HCT116 (cell line): ENCODE results near the gene MYCBP. TPM values are rescaled to one million over a fixed set of nuclear protein-coding genes. Genes with fewer than 3 reads are reported as not detected.

Experiments used
- ATAC-seq: fragments of 200-7000 bp; cut with Tn5 transposase; 2 replicates; pipeline ENCODE4 v1.9.1; 2020; ENCODE audit warnings: mild to moderate bottlenecking, moderate library complexity
- BruUV-seq: library from RNA; stranded (reverse); fragments of 400-500 nt; replicated peaks from 2 replicates; lab custom pipeline; 2021; lab: Mats Ljungman, UMichigan
- CTCF ChIA-PET: fragments of 300-600 bp; sonication (Branson Sonifier 250); formaldehyde crosslinking; loops from one replicate; lab custom pipeline; 2021; ENCODE audit warnings: antibody characterized with exemption; lab: Charles Lee
- POLR2A ChIA-PET: fragments of 300-600, 350-600 bp; sonication (Branson Sonifier 250); formaldehyde crosslinking; loops from one replicate; lab custom pipeline; 2021; ENCODE audit warnings: antibody characterized with exemption; lab: Charles Lee
- RAD21 ChIA-PET, 2 experiments: fragments of 300-600 bp; sonication (Branson Sonifier 250); formaldehyde crosslinking; loops; one replicate each; lab custom pipeline; 2023; ENCODE audit warnings: low total read pairs in 2 of 2; ENCODE audit not compliant: uncharacterized antibody in 2 of 2, unreplicated experiment in 2 of 2, low non-redundant PET in 1 of 2; lab: Charles Lee
- DNase-seq: peaks from one replicate; pipeline ENCODE4 v3.0.0-alpha.2; 2010; ENCODE audit warnings: low read depth, low spot score
- H2AFZ ChIP-seq: fragments of 200-600 bp; shearing (Covaris generic), sonication (generic); 2 replicates; pipeline ENCODE4 v1.6.1; 2017; ENCODE audit warnings: low read depth, mixed run types, mixed read lengths, antibody characterized with exemption, low read length; ENCODE audit not compliant: poor library complexity, severe bottlenecking
- H3K27ac ChIP-seq: 2 replicates; pipeline ENCODE4 v1.5.1; 2012; ENCODE audit warnings: low read depth, low read length
- H3K27me3 ChIP-seq: fragments of 200-600 bp; sonication (generic); 2 replicates; pipeline ENCODE4 v1.6.1; 2016; ENCODE audit warnings: mixed run types, low read length, mixed read lengths; ENCODE audit not compliant: insufficient read depth
- H3K36me3 ChIP-seq, 2 experiments: fragments of 200-500 bp in 1 of 2; fragments of 200-600 bp in 1 of 2; sonication (Bioruptor generic) in 1 of 2; sonication (generic) in 1 of 2; 2 replicates each; pipeline versions ENCODE4 v1.5.1 to v1.6.1; 2014 to 2016; ENCODE audit warnings: low read length in 2 of 2, inconsistent platforms in 1 of 2, mixed read lengths in 1 of 2, mixed run types in 1 of 2; ENCODE audit not compliant: insufficient read depth in 2 of 2, control insufficient read depth in 1 of 2
- H3K4me1 ChIP-seq, 2 experiments: fragments of 200-600 bp in 1 of 2; sonication (generic) in 1 of 2; 2 replicates each; pipeline versions ENCODE4 v1.5.1 to v1.6.1; 2012 to 2017; ENCODE audit warnings: low read length in 2 of 2, inconsistent platforms in 1 of 2, mild to moderate bottlenecking in 1 of 2, mixed read lengths in 1 of 2, mixed run types in 1 of 2, moderate library complexity in 1 of 2; ENCODE audit not compliant: insufficient read depth in 2 of 2, control insufficient read depth in 1 of 2
- H3K4me2 ChIP-seq: fragments of 200-600 bp; sonication (generic); 2 replicates; pipeline ENCODE4 v1.6.1; 2017; ENCODE audit warnings: mixed run types, low read length, mixed read lengths
- H3K4me3 ChIP-seq, 2 experiments: fragments of 200-600 bp in 1 of 2; sonication (generic) in 1 of 2; replicated peaks in 1 of 2; 2 replicates each; pipeline ENCODE4 v1.5.1; 2011 to 2016; ENCODE audit warnings: low read length in 2 of 2, control low read depth in 1 of 2, low read depth in 1 of 2, mild to moderate bottlenecking in 1 of 2, mixed read lengths in 1 of 2, mixed run types in 1 of 2
- H3K79me2 ChIP-seq: fragments of 200-600 bp; sonication (generic); 2 replicates; pipeline ENCODE4 v1.6.1; 2017; ENCODE audit warnings: mild to moderate bottlenecking, mixed run types, low read length, moderate library complexity, mixed read lengths; ENCODE audit not compliant: insufficient read depth
- H3K9ac ChIP-seq: fragments of 200-600 bp; sonication (generic); 2 replicates; pipeline ENCODE4 v1.6.1; 2016; ENCODE audit warnings: low read length, mixed read lengths
- H3K9me2 ChIP-seq: fragments of 200-600 bp; sonication (generic), shearing (Covaris generic); 2 replicates; pipeline ENCODE4 v1.6.1; 2017; ENCODE audit warnings: mixed run types, mild to moderate bottlenecking, moderate library complexity; ENCODE audit not compliant: insufficient read depth
- H3K9me3 ChIP-seq, 2 experiments: fragments of 200-500 bp in 1 of 2; fragments of 200-600 bp in 1 of 2; sonication (Bioruptor generic) in 1 of 2; sonication (generic) in 1 of 2; 2 replicates each; pipeline ENCODE4 v1.6.1; 2014 to 2017; ENCODE audit warnings: low read length in 2 of 2, mixed read lengths in 2 of 2, inconsistent platforms in 1 of 2, low read depth in 1 of 2, mild to moderate bottlenecking in 1 of 2, mixed run types in 1 of 2, moderate library complexity in 1 of 2; ENCODE audit not compliant: control insufficient read depth in 1 of 2, insufficient read depth in 1 of 2
- H4K20me1 ChIP-seq: fragments of 200-600 bp; sonication (generic), shearing (Covaris generic); 2 replicates; pipeline ENCODE4 v1.6.1; 2017; ENCODE audit warnings: mixed run types, mild to moderate bottlenecking, moderate library complexity; ENCODE audit not compliant: insufficient read depth
- CEBPB ChIP-seq: IDR thresholded peaks from 2 replicates; pipeline ENCODE4 v1.6.1; 2012; ENCODE audit warnings: low read depth
- ELF1 ChIP-seq: IDR thresholded peaks from 2 replicates; pipeline ENCODE4 v1.6.1; 2012; ENCODE audit warnings: low read depth, borderline replicate concordance
- FOSL1 ChIP-seq: IDR thresholded peaks from 2 replicates; pipeline ENCODE4 v1.6.1; 2012; ENCODE audit warnings: low read depth
- SIN3A ChIP-seq: IDR thresholded peaks from 2 replicates; pipeline ENCODE4 v1.6.1; 2012; ENCODE audit warnings: low read depth
- SP1 ChIP-seq: IDR thresholded peaks from 2 replicates; pipeline ENCODE4 v1.6.1; 2012; ENCODE audit warnings: low read depth
- YY1 ChIP-seq: IDR thresholded peaks from 2 replicates; pipeline ENCODE4 v1.6.1; 2011; ENCODE audit warnings: low read length, low read depth, moderate library complexity, mild to moderate bottlenecking; ENCODE audit not compliant: insufficient replicate concordance; ENCODE audit errors: extremely low read depth
- ZFX ChIP-seq: fragments of 450-650 bp; IDR thresholded peaks from 2 replicates; pipeline ENCODE4 v1.6.1; 2017
- ZNF274 ChIP-seq: fragments of 200-500 bp; sonication (Bioruptor generic); IDR thresholded peaks from 2 replicates; pipeline ENCODE4 v1.6.1; 2014; ENCODE audit warnings: mild to moderate bottlenecking, low read depth, low read length, inconsistent platforms
- intact Hi-C: fragments of 100-400 bp; cut with micrococcal nuclease; formaldehyde crosslinking; loops from 2 replicates; pipeline ENCODE4 v1.10.0; 2022
- total RNA-seq: library from RNA; stranded (reverse); gene quantifications from one replicate; pipeline ENCODE4 v1.2.1, GENCODE V29; 2021; ENCODE audit not compliant: unreplicated experiment
- TF ChIP-seq, protein P1 (sequence below): IDR thresholded peaks from 2 replicates; pipeline ENCODE4 v1.6.1; 2012
- TF ChIP-seq, protein P2 (sequence below): IDR thresholded peaks from 2 replicates; pipeline ENCODE4 v1.6.1; 2012; ENCODE audit warnings: low read depth
- TF ChIP-seq, protein P3 (sequence below): IDR thresholded peaks from 2 replicates; pipeline ENCODE4 v1.6.1; 2011; ENCODE audit warnings: mild to moderate bottlenecking, low read length, moderate library complexity; ENCODE audit not compliant: insufficient replicate concordance; ENCODE audit errors: extremely low read depth

MYCBP gene
- total RNA-seq, 1 experiment from 2014 or later, result 40.2 TPM

DNA sequence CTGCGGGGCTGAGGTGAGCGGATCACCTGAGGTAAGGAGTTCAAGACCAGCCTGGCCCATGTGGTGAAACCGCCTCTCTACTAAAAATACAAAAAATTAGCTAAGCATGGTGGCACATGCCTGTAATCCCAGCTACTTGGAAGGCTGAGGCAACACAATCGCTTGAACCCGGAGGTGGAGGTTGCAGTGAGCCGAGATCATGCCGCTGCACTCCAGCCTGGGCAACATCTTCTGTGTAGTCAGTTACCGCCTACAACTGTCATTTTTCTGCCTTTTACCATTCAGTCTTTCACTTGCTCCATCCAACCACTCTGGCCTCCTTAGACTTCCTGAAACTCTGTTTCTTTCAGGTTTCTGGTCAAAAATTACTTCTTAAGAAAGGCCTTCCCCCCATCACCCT is 2.2 kb downstream of the MYCBP start:
- intact Hi-C loops, result loop anchor here (5.0 kb wide), 2 partner anchors 86 to 221 kb away; no protein-coding TSS in a partner anchor
- no TSS peak for BruUV-seq
- CTCF ChIA-PET, result no interaction called here

More for the DNA sequence above, 2.2 kb downstream of the MYCBP start:
- DNase-seq, result no peak
- Histone ChIP-seq H3K27me3 (no peaks in the 10 kb centered on the region), H3K36me3 (peaks cover 0 to 6% of the 10 kb centered on the region in 2 experiments; a peak in 1 of 4 replicates), H3K9ac (no peak overlapping the region), H3K27ac (no peak overlapping the region), H2AFZ (no peak overlapping the region), H3K4me3 (no peak overlapping the region), H3K4me1 (peaks cover 10 to 15% of the 10 kb centered on the region in 2 experiments; a peak in 3 of 4 replicates), H4K20me1 (no peaks in the 10 kb centered on the region), H3K9me3 (no peaks in the 10 kb centered on the region), H3K79me2 (peaks cover 19% of the 10 kb centered on the region), H3K4me2 (no peak overlapping the region), H3K9me2 (no peaks in the 10 kb centered on the region)
- ChIA-PET POLR2A (no interaction called here), RAD21 (no interaction called here)
- TF ChIP-seq, protein P1, sequence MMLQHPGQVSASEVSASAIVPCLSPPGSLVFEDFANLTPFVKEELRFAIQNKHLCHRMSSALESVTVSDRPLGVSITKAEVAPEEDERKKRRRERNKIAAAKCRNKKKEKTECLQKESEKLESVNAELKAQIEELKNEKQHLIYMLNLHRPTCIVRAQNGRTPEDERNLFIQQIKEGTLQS, result no peak
- TF ChIP-seq, protein P2, sequence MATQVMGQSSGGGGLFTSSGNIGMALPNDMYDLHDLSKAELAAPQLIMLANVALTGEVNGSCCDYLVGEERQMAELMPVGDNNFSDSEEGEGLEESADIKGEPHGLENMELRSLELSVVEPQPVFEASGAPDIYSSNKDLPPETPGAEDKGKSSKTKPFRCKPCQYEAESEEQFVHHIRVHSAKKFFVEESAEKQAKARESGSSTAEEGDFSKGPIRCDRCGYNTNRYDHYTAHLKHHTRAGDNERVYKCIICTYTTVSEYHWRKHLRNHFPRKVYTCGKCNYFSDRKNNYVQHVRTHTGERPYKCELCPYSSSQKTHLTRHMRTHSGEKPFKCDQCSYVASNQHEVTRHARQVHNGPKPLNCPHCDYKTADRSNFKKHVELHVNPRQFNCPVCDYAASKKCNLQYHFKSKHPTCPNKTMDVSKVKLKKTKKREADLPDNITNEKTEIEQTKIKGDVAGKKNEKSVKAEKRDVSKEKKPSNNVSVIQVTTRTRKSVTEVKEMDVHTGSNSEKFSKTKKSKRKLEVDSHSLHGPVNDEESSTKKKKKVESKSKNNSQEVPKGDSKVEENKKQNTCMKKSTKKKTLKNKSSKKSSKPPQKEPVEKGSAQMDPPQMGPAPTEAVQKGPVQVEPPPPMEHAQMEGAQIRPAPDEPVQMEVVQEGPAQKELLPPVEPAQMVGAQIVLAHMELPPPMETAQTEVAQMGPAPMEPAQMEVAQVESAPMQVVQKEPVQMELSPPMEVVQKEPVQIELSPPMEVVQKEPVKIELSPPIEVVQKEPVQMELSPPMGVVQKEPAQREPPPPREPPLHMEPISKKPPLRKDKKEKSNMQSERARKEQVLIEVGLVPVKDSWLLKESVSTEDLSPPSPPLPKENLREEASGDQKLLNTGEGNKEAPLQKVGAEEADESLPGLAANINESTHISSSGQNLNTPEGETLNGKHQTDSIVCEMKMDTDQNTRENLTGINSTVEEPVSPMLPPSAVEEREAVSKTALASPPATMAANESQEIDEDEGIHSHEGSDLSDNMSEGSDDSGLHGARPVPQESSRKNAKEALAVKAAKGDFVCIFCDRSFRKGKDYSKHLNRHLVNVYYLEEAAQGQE, result no peak
- TF ChIP-seq ZNF274, result no peak
- no peak for TF ChIP-seq SIN3A
- no peak for TF ChIP-seq ZFX
- TF ChIP-seq YY1, result no peak
- no peak for TF ChIP-seq ELF1
- TF ChIP-seq, protein P3, sequence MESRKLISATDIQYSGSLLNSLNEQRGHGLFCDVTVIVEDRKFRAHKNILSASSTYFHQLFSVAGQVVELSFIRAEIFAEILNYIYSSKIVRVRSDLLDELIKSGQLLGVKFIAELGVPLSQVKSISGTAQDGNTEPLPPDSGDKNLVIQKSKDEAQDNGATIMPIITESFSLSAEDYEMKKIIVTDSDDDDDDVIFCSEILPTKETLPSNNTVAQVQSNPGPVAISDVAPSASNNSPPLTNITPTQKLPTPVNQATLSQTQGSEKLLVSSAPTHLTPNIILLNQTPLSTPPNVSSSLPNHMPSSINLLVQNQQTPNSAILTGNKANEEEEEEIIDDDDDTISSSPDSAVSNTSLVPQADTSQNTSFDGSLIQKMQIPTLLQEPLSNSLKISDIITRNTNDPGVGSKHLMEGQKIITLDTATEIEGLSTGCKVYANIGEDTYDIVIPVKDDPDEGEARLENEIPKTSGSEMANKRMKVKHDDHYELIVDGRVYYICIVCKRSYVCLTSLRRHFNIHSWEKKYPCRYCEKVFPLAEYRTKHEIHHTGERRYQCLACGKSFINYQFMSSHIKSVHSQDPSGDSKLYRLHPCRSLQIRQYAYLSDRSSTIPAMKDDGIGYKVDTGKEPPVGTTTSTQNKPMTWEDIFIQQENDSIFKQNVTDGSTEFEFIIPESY, result no peak
- TF ChIP-seq SP1, result no peak
- TF ChIP-seq FOSL1, result no peak
- no peak for TF ChIP-seq CEBPB
- no peak for ATAC-seq
